ENCODE results near the gene FAM120C. TPM values are rescaled to one million over a fixed set of nuclear protein-coding genes. Genes with fewer than 3 reads are reported as not detected.

Gene FAM120C
- total and polyA plus RNA-seq, 3 experiments from 2014 or later = 4.8 to 9.0 (median 8.2) TPM

- peaks cover 0 to 2% (median 0%) of the 10 kb centered on the region in 3 donors for H3K36me3 Mint-ChIP-seq
- H3K27ac Mint-ChIP-seq = no peak overlapping the region
- H3K27me3 Mint-ChIP-seq = peaks cover 0 to 2% of the 10 kb centered on the region in 2 donors
- Histone ChIP-seq H3K9me3 (ENCODE audit: low read length) (no peaks in the 10 kb centered on the region), H3K4me1 (ENCODE audit: insufficient read depth, low read length) (no peaks in the 10 kb centered on the region), H3K4me3 (ENCODE audit: low read length) (no peak overlapping the region), H3K36me3 (ENCODE audit: insufficient read depth, low read length) (no peaks in the 10 kb centered on the region), H3K27me3 (ENCODE audit: insufficient read depth, low read length, poor library complexity, severe bottlenecking) (no peaks in the 10 kb centered on the region), H3K27ac (ENCODE audit: low read depth, low read length) (no peak overlapping the region)
- ChIA-PET CTCF (no interaction called here), POLR2A (no interaction called here)
- no peak overlapping the region for H3K4me3 Mint-ChIP-seq
- DNase-seq = no peak
- H3K9me3 Mint-ChIP-seq = no peaks in the 10 kb centered on the region
- no peaks in the 10 kb centered on the region for H3K4me1 Mint-ChIP-seq
Measured at GRCh38 chrX:54193085-54193821, 10.2 kb upstream of the FAM120C start.

GRCh38 chrX:54184474-54184873 is 1.4 kb upstream of the FAM120C start:
- peaks cover 28% of the 10 kb centered on the region for H3K4me1 ChIP-seq (ENCODE audit: insufficient read depth, low read length)
- ChIA-PET POLR2A (no interaction called here), CTCF (no interaction called here)
- H3K9me3 Mint-ChIP-seq = peaks cover 0 to 3% (median 0%) of the 10 kb centered on the region in 5 donors
- no peak overlapping the region for H3K4me3 Mint-ChIP-seq
- no peak overlapping the region for H3K4me3 ChIP-seq (ENCODE audit: low read length)
- H3K4me1 Mint-ChIP-seq = peaks cover 30 to 32% (median 32%) of the 10 kb centered on the region in 3 donors
- peaks cover 0 to 8% of the 10 kb centered on the region in 2 donors for H3K27me3 Mint-ChIP-seq
- no peak for DNase-seq
- no peak overlapping the region for H3K27ac Mint-ChIP-seq
- H3K36me3 ChIP-seq (ENCODE audit: insufficient read depth, low read length) = no peaks in the 10 kb centered on the region
- no peaks in the 10 kb centered on the region for H3K9me3 ChIP-seq (ENCODE audit: low read length)
- peaks cover 0 to 14% (median 0%) of the 10 kb centered on the region in 3 donors for H3K36me3 Mint-ChIP-seq
- no peak overlapping the region for H3K27ac ChIP-seq (ENCODE audit: low read depth, low read length)
- no peaks in the 10 kb centered on the region for H3K27me3 ChIP-seq (ENCODE audit: insufficient read depth, low read length, poor library complexity, severe bottlenecking)

DNA sequence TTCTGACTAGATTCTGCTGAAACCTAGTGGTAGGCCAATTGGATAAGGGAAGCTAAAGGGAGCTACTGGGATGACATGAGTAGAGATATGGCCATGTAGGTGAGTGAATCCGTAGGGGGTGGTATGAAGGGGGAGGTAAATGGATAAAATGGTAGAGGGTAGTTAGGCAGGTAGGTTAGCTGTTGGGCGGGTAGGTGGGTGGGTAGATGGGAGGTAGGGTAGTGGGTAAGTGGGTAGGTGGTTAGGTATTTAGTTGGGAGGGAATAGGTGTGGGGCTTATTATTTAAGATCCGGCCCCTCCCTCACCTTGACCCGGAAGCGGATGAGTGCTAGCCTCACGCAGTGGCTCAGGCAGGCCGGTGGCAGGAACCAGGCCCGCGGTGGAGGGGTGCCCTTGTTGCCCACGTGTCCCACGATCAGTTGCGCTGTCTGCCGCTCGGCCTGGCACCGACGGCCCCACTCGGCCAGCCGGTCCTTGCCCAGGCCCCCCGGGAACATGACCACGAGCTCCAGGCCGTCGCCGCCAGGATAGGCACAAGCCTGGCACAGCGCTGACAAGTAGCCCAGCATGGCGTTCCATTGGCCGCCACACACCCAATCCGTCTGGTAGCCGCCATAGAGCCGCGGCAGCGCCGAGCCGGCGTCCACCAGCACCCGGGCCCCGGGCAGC is 725 bp downstream of the FAM120C start:
- Mint-ChIP-seq H3K4me3 (peak overlapping the region; percentile 66 to 94 (median 85)), H3K9me3 (peaks cover 0 to 3% (median 0%) of the 10 kb centered on the region in 5 donors), H3K27ac (peak overlapping the region; percentile 63 to 94 (median 85)), H3K4me1 (peaks cover 45 to 53% (median 48%) of the 10 kb centered on the region in 3 donors), H3K36me3 (peaks cover 0 to 22% (median 0%) of the 10 kb centered on the region in 3 donors), H3K27me3 (peaks cover 0 to 8% of the 10 kb centered on the region in 2 donors)
- ChIA-PET CTCF (no interaction called here), POLR2A (interaction anchor here (0.6 to 2.6 kb wide), 3 partner anchors 139 to 1307 kb away, joined by 3 to 15 read pairs (median 13); partner anchors contain the start of gene PHF8)
- Histone ChIP-seq H3K27me3 (ENCODE audit: insufficient read depth, low read length, poor library complexity, severe bottlenecking) (no peaks in the 10 kb centered on the region), H3K4me1 (ENCODE audit: insufficient read depth, low read length) (peaks cover 41% of the 10 kb centered on the region), H3K27ac (ENCODE audit: low read depth, low read length) (peak overlapping the region; percentile 79), H3K4me3 (ENCODE audit: low read length) (peak overlapping the region; percentile 49), H3K36me3 (ENCODE audit: insufficient read depth, low read length) (no peaks in the 10 kb centered on the region), H3K9me3 (ENCODE audit: low read length) (no peaks in the 10 kb centered on the region)
- peak; percentile 48 to 76 (median 55) for DNase-seq

GRCh38 chrX:54181202-54181953 is 1.7 kb downstream of the FAM120C start:
- Mint-ChIP-seq H3K4me3 (peak overlapping the region; percentile 66 to 94 (median 85)), H3K36me3 (peaks cover 0 to 31% (median 2%) of the 10 kb centered on the region in 3 donors), H3K27ac (peak overlapping the region; percentile 24 to 94 (median 74)), H3K4me1 (peaks cover 51 to 63% (median 57%) of the 10 kb centered on the region in 3 donors), H3K9me3 (peaks cover 0 to 3% (median 0%) of the 10 kb centered on the region in 5 donors), H3K27me3 (peaks cover 0 to 8% of the 10 kb centered on the region in 2 donors)
- H3K4me3 ChIP-seq (ENCODE audit: low read length) = peak overlapping the region; percentile 49
- H3K4me1 ChIP-seq (ENCODE audit: insufficient read depth, low read length) = peaks cover 41% of the 10 kb centered on the region
- no peak for DNase-seq
- no peaks in the 10 kb centered on the region for H3K9me3 ChIP-seq (ENCODE audit: low read length)
- no peaks in the 10 kb centered on the region for H3K36me3 ChIP-seq (ENCODE audit: insufficient read depth, low read length)
- no peak overlapping the region for H3K27ac ChIP-seq (ENCODE audit: low read depth, low read length)
- ChIA-PET CTCF (no interaction called here), POLR2A (interaction anchor here (2.6 kb wide), 1 partner anchor 138 kb away, joined by 15 read pairs; the partner anchor contains the start of gene PHF8)
- H3K27me3 ChIP-seq (ENCODE audit: insufficient read depth, low read length, poor library complexity, severe bottlenecking) = no peaks in the 10 kb centered on the region

- H3K9me3 ChIP-seq (ENCODE audit: low read length) = no peaks in the 10 kb centered on the region
- no peaks in the 10 kb centered on the region for H3K27me3 ChIP-seq (ENCODE audit: insufficient read depth, low read length, poor library complexity, severe bottlenecking)
- peaks cover 41% of the 10 kb centered on the region for H3K4me1 ChIP-seq (ENCODE audit: insufficient read depth, low read length)
- no peak overlapping the region for H3K27ac ChIP-seq (ENCODE audit: low read depth, low read length)
- POLR2A ChIA-PET = no interaction called here
- H3K27me3 Mint-ChIP-seq = peaks cover 0 to 8% of the 10 kb centered on the region in 2 donors
- peaks cover 51 to 64% (median 57%) of the 10 kb centered on the region in 3 donors for H3K4me1 Mint-ChIP-seq
- H3K4me3 ChIP-seq (ENCODE audit: low read length) = no peak overlapping the region
- H3K9me3 Mint-ChIP-seq = peaks cover 0 to 3% (median 0%) of the 10 kb centered on the region in 5 donors
- CTCF ChIA-PET = no interaction called here
- H3K4me3 Mint-ChIP-seq = peak overlapping the region in 5 of 7 donors; percentile 0 to 94 (median 71)
- H3K36me3 Mint-ChIP-seq = peaks cover 0 to 32% (median 2%) of the 10 kb centered on the region in 3 donors
- no peaks in the 10 kb centered on the region for H3K36me3 ChIP-seq (ENCODE audit: insufficient read depth, low read length)
- H3K27ac Mint-ChIP-seq = peak overlapping the region in 2 of 8 donors; percentile 83 to 93
- DNase-seq = no peak
Measured at GRCh38 chrX:54180403-54180802, 2.7 kb downstream of the FAM120C start.

DNA sequence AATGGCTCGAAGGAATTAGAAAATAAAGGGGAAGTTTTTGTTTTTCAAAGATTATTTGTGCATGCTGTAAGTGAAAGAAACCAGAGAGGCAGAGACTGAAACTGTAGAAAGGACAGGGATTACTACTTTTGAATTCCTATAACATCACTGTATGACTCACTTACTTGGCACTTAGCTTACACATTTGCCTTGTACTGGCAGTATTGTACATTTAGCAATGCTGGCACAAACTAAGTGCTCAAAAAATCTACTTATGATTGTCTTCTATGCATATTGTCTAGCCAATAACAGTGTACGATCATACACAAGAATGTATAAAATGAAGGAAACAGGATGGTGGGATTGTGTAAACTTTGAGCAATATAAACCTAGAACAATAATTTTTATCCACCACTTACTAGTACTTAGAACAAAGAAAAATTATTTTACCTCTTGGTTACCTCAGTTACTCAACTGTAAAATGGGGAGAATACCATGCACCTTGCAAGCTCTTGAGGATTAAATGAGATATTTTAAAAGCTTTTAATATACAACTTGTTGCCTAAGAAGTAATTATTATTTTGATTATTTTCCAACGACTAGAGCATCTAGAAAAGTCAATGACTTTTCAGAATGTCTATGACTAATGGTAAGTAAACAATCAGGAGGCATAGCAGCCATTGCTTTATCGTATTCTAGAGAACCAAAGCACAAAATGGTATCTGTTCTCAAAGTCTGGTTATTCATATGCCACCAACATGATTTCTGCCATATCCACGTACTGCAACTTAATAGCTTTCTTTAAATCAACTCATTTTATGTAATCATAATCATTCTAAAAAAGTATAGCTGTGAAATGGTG is 4.7 kb downstream of the FAM120C start:
- DNase-seq = no peak
- Histone ChIP-seq H3K27me3 (ENCODE audit: insufficient read depth, low read length, poor library complexity, severe bottlenecking) (no peaks in the 10 kb centered on the region), H3K4me1 (ENCODE audit: insufficient read depth, low read length) (peaks cover 41% of the 10 kb centered on the region), H3K4me3 (ENCODE audit: low read length) (no peak overlapping the region), H3K9me3 (ENCODE audit: low read length) (no peaks in the 10 kb centered on the region), H3K27ac (ENCODE audit: low read depth, low read length) (no peak overlapping the region), H3K36me3 (ENCODE audit: insufficient read depth, low read length) (no peaks in the 10 kb centered on the region)
- Mint-ChIP-seq H3K9me3 (peaks cover 0 to 3% (median 0%) of the 10 kb centered on the region in 5 donors), H3K36me3 (peaks cover 0 to 47% (median 2%) of the 10 kb centered on the region in 3 donors), H3K4me1 (peaks cover 47 to 66% (median 57%) of the 10 kb centered on the region in 3 donors), H3K4me3 (peak overlapping the region in 2 of 7 donors; percentile 39 to 62), H3K27me3 (peaks cover 0 to 5% of the 10 kb centered on the region in 2 donors), H3K27ac (peak overlapping the region in 2 of 8 donors; percentile 23 to 34)
- CTCF ChIA-PET = interaction anchor here (1.3 kb wide), 1 partner anchor 14 kb away, joined by 3 read pairs; no protein-coding TSS in a partner anchor
- POLR2A ChIA-PET = no interaction called here

DNA sequence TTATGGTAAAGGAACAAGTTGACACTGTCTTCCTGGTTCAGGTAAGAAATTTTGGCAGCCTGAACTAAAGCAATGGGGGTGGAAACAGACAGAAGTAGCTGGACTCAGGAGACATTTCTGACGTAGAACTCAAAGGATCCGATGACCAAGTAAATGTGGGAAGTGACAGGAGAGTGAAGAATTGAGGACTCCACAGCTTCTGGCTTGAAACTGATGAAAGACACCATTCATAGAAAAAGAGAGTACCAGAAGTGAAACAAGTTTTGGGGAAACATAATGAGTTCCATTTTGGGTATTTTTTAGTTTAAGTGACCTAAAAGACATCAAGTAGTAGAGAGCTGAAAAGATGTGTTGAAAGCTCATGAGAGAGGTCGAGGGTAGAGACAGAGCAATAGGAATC is 5.7 kb downstream of the FAM120C start:
- H3K36me3 ChIP-seq (ENCODE audit: insufficient read depth, low read length) = no peaks in the 10 kb centered on the region
- H3K4me3 ChIP-seq (ENCODE audit: low read length) = no peak overlapping the region
- no peaks in the 10 kb centered on the region for H3K27me3 ChIP-seq (ENCODE audit: insufficient read depth, low read length, poor library complexity, severe bottlenecking)
- DNase-seq = no peak
- peaks cover 47 to 66% (median 57%) of the 10 kb centered on the region in 3 donors for H3K4me1 Mint-ChIP-seq
- H3K27ac Mint-ChIP-seq = no peak overlapping the region
- H3K4me3 Mint-ChIP-seq = peak overlapping the region in 1 of 7 donors; percentile 62
- H3K9me3 Mint-ChIP-seq = peaks cover 0 to 3% (median 0%) of the 10 kb centered on the region in 5 donors
- CTCF ChIA-PET = no interaction called here
- peaks cover 41% of the 10 kb centered on the region for H3K4me1 ChIP-seq (ENCODE audit: insufficient read depth, low read length)
- peaks cover 0 to 50% (median 2%) of the 10 kb centered on the region in 3 donors for H3K36me3 Mint-ChIP-seq
- no peak overlapping the region for H3K27ac ChIP-seq (ENCODE audit: low read depth, low read length)
- POLR2A ChIA-PET = no interaction called here
- H3K27me3 Mint-ChIP-seq = peaks cover 0 to 5% of the 10 kb centered on the region in 2 donors
- no peaks in the 10 kb centered on the region for H3K9me3 ChIP-seq (ENCODE audit: low read length)

Data from CD8-positive, alpha-beta memory T cell (primary cell).